ENCODE measurements around the gene ETV4.
"Not testable (repeated sequence)": the region's sequence is repeated elsewhere in the genome, so short reads cannot be mapped to it uniquely, and the experiment has no call there.

Gene ETV4

DNA sequence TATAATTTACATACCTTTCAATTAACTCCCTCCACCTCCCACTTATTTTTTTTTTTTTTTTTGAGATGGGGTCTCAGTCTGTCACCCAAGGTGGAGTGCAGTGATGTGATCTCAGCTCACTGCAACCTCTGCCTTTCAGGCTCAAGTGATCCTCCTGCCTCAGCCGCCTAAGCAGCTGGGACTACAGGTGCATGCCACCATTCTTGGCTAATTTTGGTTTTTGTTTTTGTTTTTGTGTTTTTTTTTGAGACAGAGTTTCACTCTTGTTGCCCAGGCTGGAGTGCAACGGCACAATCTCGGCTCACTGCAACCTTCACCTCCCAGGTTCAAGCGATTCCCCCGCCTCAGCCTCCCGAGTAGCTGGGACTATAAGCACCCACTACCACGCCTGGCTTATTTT lies 36.7 kb downstream of the ETV4 start:
- DNase-seq, result not testable (repeated sequence)

DNA sequence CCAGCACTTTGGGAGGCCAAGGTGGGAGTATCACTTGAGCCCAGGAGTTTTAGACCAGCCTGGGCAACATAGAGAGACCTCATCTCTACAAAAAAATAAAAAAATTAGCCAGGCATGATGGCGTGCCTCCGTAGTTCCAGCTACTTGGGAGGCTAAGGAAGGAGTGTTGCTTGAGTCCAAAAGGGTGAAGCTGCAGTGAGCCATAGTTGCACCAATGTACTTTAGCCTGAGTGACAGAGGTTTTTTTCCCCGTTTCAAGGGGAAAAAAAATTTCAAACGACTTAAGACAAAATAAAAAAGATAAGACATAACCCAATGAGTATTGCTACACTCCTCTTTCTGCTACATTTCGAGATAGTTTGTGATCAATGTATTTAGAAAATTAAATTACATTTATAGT lies 55.5 kb downstream of the ETV4 start:
- no peak for DNase-seq

DNA sequence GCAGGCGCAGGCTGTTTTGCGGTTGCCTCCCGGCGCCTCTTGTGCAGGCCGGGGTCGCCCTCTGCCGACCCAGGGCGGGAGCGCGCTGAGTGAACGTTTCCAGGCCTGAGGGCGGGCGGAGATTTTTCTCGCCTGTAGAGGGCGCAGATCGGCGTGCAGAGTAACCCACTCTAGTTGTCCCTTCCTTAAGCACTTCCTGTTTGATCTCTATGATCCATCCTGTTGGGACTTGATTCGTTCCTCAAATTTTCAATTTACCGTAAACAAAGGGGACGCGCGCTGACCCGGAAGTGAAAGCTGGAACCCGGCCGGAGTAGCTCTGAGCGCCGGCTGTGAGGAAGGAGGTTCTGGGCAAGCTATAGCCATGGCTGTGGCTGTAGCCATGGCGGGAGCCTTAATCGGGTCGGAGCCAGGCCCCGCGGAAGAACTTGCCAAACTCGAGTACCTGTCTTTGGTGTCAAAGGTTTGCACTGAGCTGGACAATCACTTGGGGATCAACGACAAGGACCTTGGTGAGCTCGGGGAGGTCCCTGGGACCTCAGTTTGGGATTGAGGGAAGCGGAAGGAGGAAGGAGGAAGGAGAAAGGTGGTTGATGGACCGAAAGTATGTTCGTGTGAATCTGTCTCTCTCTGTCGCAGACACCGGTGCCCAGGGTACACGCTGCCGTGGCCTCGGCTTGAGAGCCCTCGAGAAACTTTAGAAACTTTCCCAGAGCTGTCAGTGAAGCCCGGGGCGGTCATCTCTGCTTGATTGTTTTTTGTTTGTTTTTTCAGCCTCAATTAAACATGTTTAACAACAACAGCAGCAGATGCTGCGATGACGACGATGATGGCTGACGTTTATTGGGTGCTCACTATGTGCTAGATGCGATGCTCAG lies 62.2 kb downstream of the ETV4 start, which contains the start of gene DHX8:
Gene DHX8 (plus strand): TSS at position 302 of the 878 bp plus-strand sequence. CDS start 63 bp downstream, at position 365.
- DNase-seq, result peak; percentile 97

DNA sequence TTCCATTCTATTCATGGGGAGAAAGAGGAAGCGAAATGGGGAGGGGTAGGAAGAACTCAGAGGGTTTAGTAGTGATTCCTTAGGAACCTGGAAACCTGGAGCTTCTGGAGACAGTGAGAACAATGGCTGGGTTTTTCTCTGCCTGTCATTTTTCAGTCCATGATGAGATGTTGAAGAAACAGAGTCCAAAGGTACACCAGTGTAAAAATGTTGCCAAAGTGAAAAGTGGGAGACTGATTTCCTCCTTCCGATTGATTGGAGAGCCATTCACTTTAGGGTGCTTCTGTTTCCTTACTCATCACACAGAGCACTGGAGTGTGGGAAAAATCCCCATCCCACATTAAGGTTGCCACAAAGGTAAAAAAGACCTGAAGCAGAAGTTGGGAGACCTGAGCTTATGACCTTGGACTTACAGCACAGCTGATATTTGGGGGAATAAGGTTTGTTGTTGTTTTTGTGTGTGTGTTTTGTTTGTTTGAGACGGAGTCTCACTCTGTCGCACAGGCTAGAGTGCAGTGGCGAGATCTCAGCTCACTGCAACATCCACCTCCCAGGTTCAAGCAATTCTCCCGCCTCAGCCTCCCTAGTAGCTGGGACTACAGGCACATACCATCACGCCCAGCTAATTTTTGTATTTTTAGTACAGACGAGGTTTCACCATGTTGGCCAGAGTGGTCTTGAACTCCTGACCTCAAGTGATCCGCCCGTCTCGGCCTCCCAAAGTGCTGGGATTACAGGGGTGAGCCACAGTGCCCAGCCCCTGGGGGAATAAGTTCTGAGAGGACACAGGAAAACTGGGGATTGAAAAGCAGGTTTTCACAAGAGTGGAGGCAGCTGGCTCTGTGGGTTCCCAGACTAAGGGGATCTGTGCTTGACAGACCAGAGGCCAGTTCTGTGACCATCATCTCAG lies 63.8 kb downstream of the ETV4 start:
- no peak for DNase-seq

DNA sequence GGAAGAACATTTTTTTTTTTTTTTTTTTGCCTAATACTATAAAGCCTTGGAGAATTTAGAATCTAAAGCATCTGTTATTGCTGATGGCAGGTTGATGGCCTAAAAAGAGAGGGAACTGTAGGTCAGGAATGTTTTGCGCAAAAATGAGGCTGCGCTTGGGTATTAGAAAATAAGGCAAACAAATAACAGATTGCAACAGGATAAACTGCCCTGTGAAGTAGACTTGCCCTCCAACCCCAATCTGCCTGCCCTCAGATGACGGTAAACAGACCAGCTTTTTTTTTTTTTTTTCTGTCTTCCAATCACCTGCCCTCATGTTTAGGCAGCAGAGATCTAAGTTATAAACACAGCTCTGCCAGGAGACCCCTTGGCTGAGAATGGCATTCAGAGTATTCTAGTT lies 66.2 kb downstream of the ETV4 start:
- DNase-seq, result no peak

Data from activated CD4-positive, alpha-beta T cell treated with anti-CD3 and anti-CD28 coated beads, Interleukin-2, amount 50 U/mL, for 4 hours (primary cell).